HCT116 (cell line): Measurements from ENCODE around the gene LSAMP. TPM values are rescaled to one million over a fixed set of nuclear protein-coding genes. Genes with fewer than 3 reads are reported as not detected.

ENCODE experiments used
- ATAC-seq: fragments of 200-7000 bp; cut with Tn5 transposase; 2 replicates; pipeline ENCODE4 v1.9.1; 2020; ENCODE audit warnings: mild to moderate bottlenecking, moderate library complexity
- BruUV-seq: library from RNA; stranded (reverse); fragments of 400-500 nt; replicated peaks from 2 replicates; lab custom pipeline; 2021; lab: Mats Ljungman, UMichigan
- CTCF ChIA-PET: fragments of 300-600 bp; sonication (Branson Sonifier 250); formaldehyde crosslinking; loops from one replicate; lab custom pipeline; 2021; ENCODE audit warnings: antibody characterized with exemption; lab: Charles Lee
- POLR2A ChIA-PET: fragments of 300-600, 350-600 bp; sonication (Branson Sonifier 250); formaldehyde crosslinking; loops from one replicate; lab custom pipeline; 2021; ENCODE audit warnings: antibody characterized with exemption; lab: Charles Lee
- RAD21 ChIA-PET, 2 experiments: fragments of 300-600 bp; sonication (Branson Sonifier 250); formaldehyde crosslinking; loops; one replicate each; lab custom pipeline; 2023; ENCODE audit warnings: low total read pairs in 2 of 2; ENCODE audit not compliant: uncharacterized antibody in 2 of 2, unreplicated experiment in 2 of 2, low non-redundant PET in 1 of 2; lab: Charles Lee
- DNase-seq: peaks from one replicate; pipeline ENCODE4 v3.0.0-alpha.2; 2010; ENCODE audit warnings: low read depth, low spot score
- H2AFZ ChIP-seq: fragments of 200-600 bp; shearing (Covaris generic), sonication (generic); 2 replicates; pipeline ENCODE4 v1.6.1; 2017; ENCODE audit warnings: low read depth, mixed run types, mixed read lengths, antibody characterized with exemption, low read length; ENCODE audit not compliant: poor library complexity, severe bottlenecking
- H3K27ac ChIP-seq: 2 replicates; pipeline ENCODE4 v1.5.1; 2012; ENCODE audit warnings: low read depth, low read length
- H3K27me3 ChIP-seq: fragments of 200-600 bp; sonication (generic); 2 replicates; pipeline ENCODE4 v1.6.1; 2016; ENCODE audit warnings: mixed run types, low read length, mixed read lengths; ENCODE audit not compliant: insufficient read depth
- H3K36me3 ChIP-seq, 2 experiments: fragments of 200-500 bp in 1 of 2; fragments of 200-600 bp in 1 of 2; sonication (Bioruptor generic) in 1 of 2; sonication (generic) in 1 of 2; 2 replicates each; pipeline versions ENCODE4 v1.5.1 to v1.6.1; 2014 to 2016; ENCODE audit warnings: low read length in 2 of 2, inconsistent platforms in 1 of 2, mixed read lengths in 1 of 2, mixed run types in 1 of 2; ENCODE audit not compliant: insufficient read depth in 2 of 2, control insufficient read depth in 1 of 2
- H3K4me1 ChIP-seq, 2 experiments: fragments of 200-600 bp in 1 of 2; sonication (generic) in 1 of 2; 2 replicates each; pipeline versions ENCODE4 v1.5.1 to v1.6.1; 2012 to 2017; ENCODE audit warnings: low read length in 2 of 2, inconsistent platforms in 1 of 2, mild to moderate bottlenecking in 1 of 2, mixed read lengths in 1 of 2, mixed run types in 1 of 2, moderate library complexity in 1 of 2; ENCODE audit not compliant: insufficient read depth in 2 of 2, control insufficient read depth in 1 of 2
- H3K4me2 ChIP-seq: fragments of 200-600 bp; sonication (generic); 2 replicates; pipeline ENCODE4 v1.6.1; 2017; ENCODE audit warnings: mixed run types, low read length, mixed read lengths
- H3K4me3 ChIP-seq, 2 experiments: fragments of 200-600 bp in 1 of 2; sonication (generic) in 1 of 2; replicated peaks in 1 of 2; 2 replicates each; pipeline ENCODE4 v1.5.1; 2011 to 2016; ENCODE audit warnings: low read length in 2 of 2, control low read depth in 1 of 2, low read depth in 1 of 2, mild to moderate bottlenecking in 1 of 2, mixed read lengths in 1 of 2, mixed run types in 1 of 2
- H3K79me2 ChIP-seq: fragments of 200-600 bp; sonication (generic); 2 replicates; pipeline ENCODE4 v1.6.1; 2017; ENCODE audit warnings: mild to moderate bottlenecking, mixed run types, low read length, moderate library complexity, mixed read lengths; ENCODE audit not compliant: insufficient read depth
- H3K9ac ChIP-seq: fragments of 200-600 bp; sonication (generic); 2 replicates; pipeline ENCODE4 v1.6.1; 2016; ENCODE audit warnings: low read length, mixed read lengths
- H3K9me2 ChIP-seq: fragments of 200-600 bp; sonication (generic), shearing (Covaris generic); 2 replicates; pipeline ENCODE4 v1.6.1; 2017; ENCODE audit warnings: mixed run types, mild to moderate bottlenecking, moderate library complexity; ENCODE audit not compliant: insufficient read depth
- H3K9me3 ChIP-seq, 2 experiments: fragments of 200-500 bp in 1 of 2; fragments of 200-600 bp in 1 of 2; sonication (Bioruptor generic) in 1 of 2; sonication (generic) in 1 of 2; 2 replicates each; pipeline ENCODE4 v1.6.1; 2014 to 2017; ENCODE audit warnings: low read length in 2 of 2, mixed read lengths in 2 of 2, inconsistent platforms in 1 of 2, low read depth in 1 of 2, mild to moderate bottlenecking in 1 of 2, mixed run types in 1 of 2, moderate library complexity in 1 of 2; ENCODE audit not compliant: control insufficient read depth in 1 of 2, insufficient read depth in 1 of 2
- H4K20me1 ChIP-seq: fragments of 200-600 bp; sonication (generic), shearing (Covaris generic); 2 replicates; pipeline ENCODE4 v1.6.1; 2017; ENCODE audit warnings: mixed run types, mild to moderate bottlenecking, moderate library complexity; ENCODE audit not compliant: insufficient read depth
- CEBPB ChIP-seq: IDR thresholded peaks from 2 replicates; pipeline ENCODE4 v1.6.1; 2012; ENCODE audit warnings: low read depth
- ELF1 ChIP-seq: IDR thresholded peaks from 2 replicates; pipeline ENCODE4 v1.6.1; 2012; ENCODE audit warnings: low read depth, borderline replicate concordance
- EZH2phosphoT487 ChIP-seq: fragments of 200-600 bp; IDR thresholded peaks from 2 replicates; pipeline ENCODE4 v1.6.1; 2018; ENCODE audit warnings: antibody characterized with exemption, borderline replicate concordance
- JUND ChIP-seq: IDR thresholded peaks from 2 replicates; pipeline ENCODE4 v1.6.1; 2012
- POLR2A ChIP-seq: IDR thresholded peaks from 2 replicates; pipeline ENCODE4 v1.7.0; 2011; ENCODE audit warnings: borderline replicate concordance; ENCODE audit not compliant: insufficient read depth, insufficient read length; ENCODE audit errors: extremely low read depth
- POLR2AphosphoS5 ChIP-seq: IDR thresholded peaks from 2 replicates; pipeline ENCODE4 v1.6.1; 2011; ENCODE audit warnings: mild to moderate bottlenecking, low read depth, low read length, moderate library complexity
- TCF7L2 ChIP-seq: IDR thresholded peaks from 2 replicates; pipeline ENCODE4 v1.7.0; 2011; ENCODE audit warnings: borderline replicate concordance, inconsistent platforms; ENCODE audit not compliant: insufficient read depth, insufficient read length; ENCODE audit errors: extremely low read depth
- YY1 ChIP-seq: IDR thresholded peaks from 2 replicates; pipeline ENCODE4 v1.6.1; 2011; ENCODE audit warnings: low read length, low read depth, moderate library complexity, mild to moderate bottlenecking; ENCODE audit not compliant: insufficient replicate concordance; ENCODE audit errors: extremely low read depth
- ZFX ChIP-seq: fragments of 450-650 bp; IDR thresholded peaks from 2 replicates; pipeline ENCODE4 v1.6.1; 2017
- ZNF274 ChIP-seq: fragments of 200-500 bp; sonication (Bioruptor generic); IDR thresholded peaks from 2 replicates; pipeline ENCODE4 v1.6.1; 2014; ENCODE audit warnings: mild to moderate bottlenecking, low read depth, low read length, inconsistent platforms
- intact Hi-C: fragments of 100-400 bp; cut with micrococcal nuclease; formaldehyde crosslinking; loops from 2 replicates; pipeline ENCODE4 v1.10.0; 2022
- total RNA-seq: library from RNA; stranded (reverse); gene quantifications from one replicate; pipeline ENCODE4 v1.2.1, GENCODE V29; 2021; ENCODE audit not compliant: unreplicated experiment
- TF ChIP-seq, protein P1 (sequence below): IDR thresholded peaks from 2 replicates; pipeline ENCODE4 v1.6.1; 2012; ENCODE audit warnings: low read depth
- TF ChIP-seq, protein P2 (sequence below): IDR thresholded peaks from 2 replicates; pipeline ENCODE4 v1.6.1; 2012
- TF ChIP-seq, protein P3 (sequence below), 3 experiments: fragments of 200-600 bp in 1 of 3; sonication (generic) in 1 of 3; IDR thresholded peaks in 2 of 3; conservative IDR thresholded peaks in 1 of 3; 2 replicates each; pipeline ENCODE4 v1.5.1; 2012 to 2017; ENCODE audit warnings: low read depth in 2 of 3, low read length in 2 of 3, antibody characterized with exemption in 1 of 3, borderline replicate concordance in 1 of 3, control low read depth in 1 of 3, mild to moderate bottlenecking in 1 of 3, mixed read lengths in 1 of 3, mixed run types in 1 of 3, moderate library complexity in 1 of 3; ENCODE audit not compliant: insufficient read depth in 1 of 3

LSAMP gene
- total RNA-seq, 1 experiment from 2014 or later = 0.25 TPM

DNA sequence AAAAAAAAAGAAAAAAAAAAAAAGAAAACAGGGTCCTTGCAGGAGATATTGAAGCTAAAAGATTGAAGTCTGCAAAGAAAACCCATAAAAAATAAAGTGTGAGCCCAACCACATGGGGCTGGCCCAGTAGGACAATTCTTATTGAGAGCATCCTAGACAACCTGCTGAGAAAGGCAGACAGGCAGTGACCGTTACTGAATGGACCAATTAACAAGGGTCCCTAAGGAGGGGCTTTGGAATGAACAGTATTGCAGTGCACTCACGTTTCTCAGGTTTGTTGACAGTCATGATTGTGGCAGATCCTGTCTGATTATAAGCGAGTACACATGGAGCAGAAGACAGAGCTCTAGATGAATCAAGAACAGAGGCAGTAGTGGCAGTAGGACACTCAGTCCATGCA is 168.6 kb downstream of the LSAMP start:
- no peak overlapping the region for H2AFZ ChIP-seq
- DNase-seq (no peak), ATAC-seq (no peak)
- ChIA-PET CTCF (no interaction called here), RAD21 (no interaction called here), POLR2A (no interaction called here)
- no peak overlapping the region for H3K4me3 ChIP-seq
- no peaks in the 10 kb centered on the region for H4K20me1 ChIP-seq
- no peaks in the 10 kb centered on the region for H3K9me3 ChIP-seq
- intact Hi-C loops = no loop called here
- no peak overlapping the region for H3K27ac ChIP-seq
- peaks cover 17% of the 10 kb centered on the region for H3K27me3 ChIP-seq
- no TSS peak for BruUV-seq
- H3K9me2 ChIP-seq = no peaks in the 10 kb centered on the region
- H3K9ac ChIP-seq = no peak overlapping the region
- H3K36me3 ChIP-seq = no peaks in the 10 kb centered on the region
- TF ChIP-seq ZNF274 (no peak), POLR2AphosphoS5 (no peak)
- no peaks in the 10 kb centered on the region for H3K79me2 ChIP-seq
- no peak overlapping the region for H3K4me2 ChIP-seq
- H3K4me1 ChIP-seq = no peaks in the 10 kb centered on the region

DNA sequence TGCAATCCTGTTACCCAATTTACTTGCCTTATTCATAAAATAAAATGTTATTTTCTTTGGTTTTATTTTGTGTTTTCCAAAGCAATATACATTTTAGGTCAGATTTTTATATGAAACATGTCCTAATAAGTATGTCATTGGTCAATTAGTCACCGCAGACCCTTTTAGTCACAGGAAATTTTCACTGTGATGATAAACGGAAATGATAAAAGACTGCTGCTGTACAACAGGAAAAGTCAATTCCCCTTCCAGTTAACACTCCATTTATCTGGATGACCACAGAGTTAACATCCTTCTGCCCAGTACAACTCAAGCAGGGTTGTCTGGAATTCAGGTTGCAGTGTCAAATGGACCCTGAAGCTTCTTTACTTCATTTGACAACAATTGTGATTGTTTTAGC is 175.2 kb downstream of the LSAMP start:
- RAD21 ChIA-PET = no interaction called here
- no peak for TF ChIP-seq YY1
- TF ChIP-seq, protein P1, sequence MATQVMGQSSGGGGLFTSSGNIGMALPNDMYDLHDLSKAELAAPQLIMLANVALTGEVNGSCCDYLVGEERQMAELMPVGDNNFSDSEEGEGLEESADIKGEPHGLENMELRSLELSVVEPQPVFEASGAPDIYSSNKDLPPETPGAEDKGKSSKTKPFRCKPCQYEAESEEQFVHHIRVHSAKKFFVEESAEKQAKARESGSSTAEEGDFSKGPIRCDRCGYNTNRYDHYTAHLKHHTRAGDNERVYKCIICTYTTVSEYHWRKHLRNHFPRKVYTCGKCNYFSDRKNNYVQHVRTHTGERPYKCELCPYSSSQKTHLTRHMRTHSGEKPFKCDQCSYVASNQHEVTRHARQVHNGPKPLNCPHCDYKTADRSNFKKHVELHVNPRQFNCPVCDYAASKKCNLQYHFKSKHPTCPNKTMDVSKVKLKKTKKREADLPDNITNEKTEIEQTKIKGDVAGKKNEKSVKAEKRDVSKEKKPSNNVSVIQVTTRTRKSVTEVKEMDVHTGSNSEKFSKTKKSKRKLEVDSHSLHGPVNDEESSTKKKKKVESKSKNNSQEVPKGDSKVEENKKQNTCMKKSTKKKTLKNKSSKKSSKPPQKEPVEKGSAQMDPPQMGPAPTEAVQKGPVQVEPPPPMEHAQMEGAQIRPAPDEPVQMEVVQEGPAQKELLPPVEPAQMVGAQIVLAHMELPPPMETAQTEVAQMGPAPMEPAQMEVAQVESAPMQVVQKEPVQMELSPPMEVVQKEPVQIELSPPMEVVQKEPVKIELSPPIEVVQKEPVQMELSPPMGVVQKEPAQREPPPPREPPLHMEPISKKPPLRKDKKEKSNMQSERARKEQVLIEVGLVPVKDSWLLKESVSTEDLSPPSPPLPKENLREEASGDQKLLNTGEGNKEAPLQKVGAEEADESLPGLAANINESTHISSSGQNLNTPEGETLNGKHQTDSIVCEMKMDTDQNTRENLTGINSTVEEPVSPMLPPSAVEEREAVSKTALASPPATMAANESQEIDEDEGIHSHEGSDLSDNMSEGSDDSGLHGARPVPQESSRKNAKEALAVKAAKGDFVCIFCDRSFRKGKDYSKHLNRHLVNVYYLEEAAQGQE = no peak
- no peak for TF ChIP-seq JUND
- no peak for TF ChIP-seq ZFX
- TF ChIP-seq, protein P2, sequence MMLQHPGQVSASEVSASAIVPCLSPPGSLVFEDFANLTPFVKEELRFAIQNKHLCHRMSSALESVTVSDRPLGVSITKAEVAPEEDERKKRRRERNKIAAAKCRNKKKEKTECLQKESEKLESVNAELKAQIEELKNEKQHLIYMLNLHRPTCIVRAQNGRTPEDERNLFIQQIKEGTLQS = no peak
- no peak for TF ChIP-seq CEBPB
- TF ChIP-seq POLR2A = no peak
- no peak for TF ChIP-seq EZH2phosphoT487
- TF ChIP-seq ZNF274 = no peak
- no peak for TF ChIP-seq ELF1
- TF ChIP-seq POLR2AphosphoS5 = no peak
- TF ChIP-seq TCF7L2 = no peak
- TF ChIP-seq, protein P3, sequence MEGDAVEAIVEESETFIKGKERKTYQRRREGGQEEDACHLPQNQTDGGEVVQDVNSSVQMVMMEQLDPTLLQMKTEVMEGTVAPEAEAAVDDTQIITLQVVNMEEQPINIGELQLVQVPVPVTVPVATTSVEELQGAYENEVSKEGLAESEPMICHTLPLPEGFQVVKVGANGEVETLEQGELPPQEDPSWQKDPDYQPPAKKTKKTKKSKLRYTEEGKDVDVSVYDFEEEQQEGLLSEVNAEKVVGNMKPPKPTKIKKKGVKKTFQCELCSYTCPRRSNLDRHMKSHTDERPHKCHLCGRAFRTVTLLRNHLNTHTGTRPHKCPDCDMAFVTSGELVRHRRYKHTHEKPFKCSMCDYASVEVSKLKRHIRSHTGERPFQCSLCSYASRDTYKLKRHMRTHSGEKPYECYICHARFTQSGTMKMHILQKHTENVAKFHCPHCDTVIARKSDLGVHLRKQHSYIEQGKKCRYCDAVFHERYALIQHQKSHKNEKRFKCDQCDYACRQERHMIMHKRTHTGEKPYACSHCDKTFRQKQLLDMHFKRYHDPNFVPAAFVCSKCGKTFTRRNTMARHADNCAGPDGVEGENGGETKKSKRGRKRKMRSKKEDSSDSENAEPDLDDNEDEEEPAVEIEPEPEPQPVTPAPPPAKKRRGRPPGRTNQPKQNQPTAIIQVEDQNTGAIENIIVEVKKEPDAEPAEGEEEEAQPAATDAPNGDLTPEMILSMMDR (IDR thresholded peaks at IDR 0.05 in 2 of 3, conservative IDR thresholded peaks at IDR 0.05 in 1 of 3; ENCODE audit: borderline replicate concordance in 1 of 3, insufficient read depth in 1 of 3, low read depth in 2 of 3, low read length in 2 of 3) = no peak
- TF ChIP-seq, all 23 proteins: peak for 0
- H3K4me2 ChIP-seq = no peak overlapping the region
- H3K27me3 ChIP-seq = peaks cover 26% of the 10 kb centered on the region; the same call in 1 of the 2 replicates
- no peak overlapping the region for H3K27ac ChIP-seq
- H3K9me2 ChIP-seq = no peaks in the 10 kb centered on the region
- ChIA-PET CTCF (no interaction called here), POLR2A (no interaction called here)
- no peak for DNase-seq
- H3K9ac ChIP-seq = no peak overlapping the region
- no peak overlapping the region for H2AFZ ChIP-seq
- H3K36me3 ChIP-seq = no peaks in the 10 kb centered on the region
- H3K9me3 ChIP-seq = no peaks in the 10 kb centered on the region
- no peak for ATAC-seq
- H3K4me1 ChIP-seq = no peaks in the 10 kb centered on the region
- no TSS peak for BruUV-seq
- H4K20me1 ChIP-seq = no peaks in the 10 kb centered on the region
- H3K79me2 ChIP-seq = no peaks in the 10 kb centered on the region
- no peak overlapping the region for H3K4me3 ChIP-seq
- intact Hi-C loops = no loop called here
